Testis (tissue), 3 donors: Measurements from ENCODE around the gene ZBTB9. TPM values are rescaled to one million over a fixed set of nuclear protein-coding genes. Genes with fewer than 3 reads are reported as not detected.

Source experiments
- DNase-seq: peaks from one replicate; pipeline ENCODE4 v3.0.0-alpha.2; 2019
- H3K27ac ChIP-seq, 2 donors: fragments of 200-600 bp; sonication (generic); one replicate each; pipeline ENCODE4 v1.5.1; 2019
- H3K27me3 ChIP-seq: fragments of 200-600 bp; sonication (generic); one replicate; pipeline ENCODE4 v1.5.1; 2019
- H3K36me3 ChIP-seq: fragments of 200-600 bp; sonication (generic); one replicate; pipeline ENCODE4 v1.5.1; 2017; ENCODE audit warnings: low read depth; ENCODE audit errors: missing control alignments
- H3K4me1 ChIP-seq: fragments of 200-600 bp; sonication (generic); one replicate; pipeline ENCODE4 v1.5.1; 2019
- H3K4me3 ChIP-seq, 2 donors: fragments of 200-600 bp; sonication (generic); one replicate each; pipeline ENCODE4 v1.5.1; 2017 to 2019
- H3K9me3 ChIP-seq: fragments of 200-600 bp; sonication (generic); one replicate; pipeline ENCODE4 v1.5.1; 2017
- POLR2A ChIP-seq: fragments of 450-650 bp; IDR thresholded peaks from one replicate; pipeline ENCODE4 v1.6.1; 2017; ENCODE audit warnings: antibody characterized with exemption, mild to moderate bottlenecking, moderate library complexity
- WGBS, 2 donors: methylation state at CpG; one replicate each; pipeline ENCODE4 v1.1.5; 2018; 5-methylcytosine and 5-hydroxymethylcytosine counted together
- intact Hi-C: fragments of 100-400 bp; cut with DNase I; formaldehyde crosslinking; loops from one replicate; pipeline ENCODE4 v1.15.1; 2023; ENCODE audit warnings: low total_unique reads
- polyA plus RNA-seq: library from polyadenylated mRNA; stranded (reverse); fragments of 350-450 nt; fragmentation: Illumina TruSeq; extraction: RNeasy Lipid Tissue Mini Kit (QIAGEN cat#74804); gene quantifications from one replicate; pipeline ENCODE4 v1.2.3, GENCODE V29; 2014; ENCODE audit warnings: low read depth, low replicate concordance; ENCODE audit not compliant: insufficient read depth
- total RNA-seq, 2 donors: library from RNA; depleted of rRNA; stranded (reverse); fragments of >200 nt; gene quantifications; one replicate each; pipeline ENCODE4 v1.2.3, GENCODE V29; 2016
- TF ChIP-seq, protein P1 (sequence below), 3 experiments: fragments of 450-650 bp in 2 of 3; fragments of 200-600 bp in 1 of 3; sonication (generic) in 1 of 3; IDR thresholded peaks; one replicate each; pipeline ENCODE4 v1.5.1; 2016 to 2019; ENCODE audit warnings: antibody characterized with exemption in 3 of 3, mild to moderate bottlenecking in 2 of 3, moderate library complexity in 1 of 3

The ZBTB9 gene
- total and polyA plus RNA-seq, 3 donors from 2014 or later, result 15.2 to 16.9 (median 15.7) TPM

DNA sequence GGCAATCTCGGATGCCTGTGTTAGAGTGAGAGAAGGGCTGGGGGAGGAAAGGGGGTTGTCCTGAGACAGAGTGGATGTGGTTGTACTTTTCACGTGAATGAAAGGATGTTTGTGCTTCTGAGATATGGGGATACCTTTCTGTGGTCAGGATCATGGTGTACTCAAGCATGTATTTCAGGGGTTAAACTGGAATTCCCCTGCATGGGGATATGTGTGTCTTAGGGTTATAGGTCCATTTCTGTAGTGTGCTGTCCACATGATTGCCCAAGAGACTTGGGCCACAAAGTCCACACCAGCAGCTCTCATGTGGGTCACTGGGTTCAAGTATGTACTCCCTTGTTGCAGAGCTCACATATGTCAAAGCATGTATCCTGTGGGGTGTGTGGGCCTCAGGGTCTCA lies 24.0 kb upstream of the ZBTB9 start:
- TF ChIP-seq, protein P1, sequence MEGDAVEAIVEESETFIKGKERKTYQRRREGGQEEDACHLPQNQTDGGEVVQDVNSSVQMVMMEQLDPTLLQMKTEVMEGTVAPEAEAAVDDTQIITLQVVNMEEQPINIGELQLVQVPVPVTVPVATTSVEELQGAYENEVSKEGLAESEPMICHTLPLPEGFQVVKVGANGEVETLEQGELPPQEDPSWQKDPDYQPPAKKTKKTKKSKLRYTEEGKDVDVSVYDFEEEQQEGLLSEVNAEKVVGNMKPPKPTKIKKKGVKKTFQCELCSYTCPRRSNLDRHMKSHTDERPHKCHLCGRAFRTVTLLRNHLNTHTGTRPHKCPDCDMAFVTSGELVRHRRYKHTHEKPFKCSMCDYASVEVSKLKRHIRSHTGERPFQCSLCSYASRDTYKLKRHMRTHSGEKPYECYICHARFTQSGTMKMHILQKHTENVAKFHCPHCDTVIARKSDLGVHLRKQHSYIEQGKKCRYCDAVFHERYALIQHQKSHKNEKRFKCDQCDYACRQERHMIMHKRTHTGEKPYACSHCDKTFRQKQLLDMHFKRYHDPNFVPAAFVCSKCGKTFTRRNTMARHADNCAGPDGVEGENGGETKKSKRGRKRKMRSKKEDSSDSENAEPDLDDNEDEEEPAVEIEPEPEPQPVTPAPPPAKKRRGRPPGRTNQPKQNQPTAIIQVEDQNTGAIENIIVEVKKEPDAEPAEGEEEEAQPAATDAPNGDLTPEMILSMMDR (IDR thresholded peaks at IDR 0.05), result no peak
- no peak for TF ChIP-seq POLR2A
- 45 to 53% methylated on average over 2 of the region's 2 CpGs for WGBS, 2 donors
- H3K27ac ChIP-seq, result no peak overlapping the region
- no peak overlapping the region for H3K4me3 ChIP-seq
- intact Hi-C loops, result no loop called here
- H3K27me3 ChIP-seq, result no peaks in the 10 kb centered on the region
- no peak for DNase-seq
- no peaks in the 10 kb centered on the region for H3K9me3 ChIP-seq
- H3K36me3 ChIP-seq, result no peaks in the 10 kb centered on the region
- H3K4me1 ChIP-seq, result peaks cover 42% of the 10 kb centered on the region

DNA sequence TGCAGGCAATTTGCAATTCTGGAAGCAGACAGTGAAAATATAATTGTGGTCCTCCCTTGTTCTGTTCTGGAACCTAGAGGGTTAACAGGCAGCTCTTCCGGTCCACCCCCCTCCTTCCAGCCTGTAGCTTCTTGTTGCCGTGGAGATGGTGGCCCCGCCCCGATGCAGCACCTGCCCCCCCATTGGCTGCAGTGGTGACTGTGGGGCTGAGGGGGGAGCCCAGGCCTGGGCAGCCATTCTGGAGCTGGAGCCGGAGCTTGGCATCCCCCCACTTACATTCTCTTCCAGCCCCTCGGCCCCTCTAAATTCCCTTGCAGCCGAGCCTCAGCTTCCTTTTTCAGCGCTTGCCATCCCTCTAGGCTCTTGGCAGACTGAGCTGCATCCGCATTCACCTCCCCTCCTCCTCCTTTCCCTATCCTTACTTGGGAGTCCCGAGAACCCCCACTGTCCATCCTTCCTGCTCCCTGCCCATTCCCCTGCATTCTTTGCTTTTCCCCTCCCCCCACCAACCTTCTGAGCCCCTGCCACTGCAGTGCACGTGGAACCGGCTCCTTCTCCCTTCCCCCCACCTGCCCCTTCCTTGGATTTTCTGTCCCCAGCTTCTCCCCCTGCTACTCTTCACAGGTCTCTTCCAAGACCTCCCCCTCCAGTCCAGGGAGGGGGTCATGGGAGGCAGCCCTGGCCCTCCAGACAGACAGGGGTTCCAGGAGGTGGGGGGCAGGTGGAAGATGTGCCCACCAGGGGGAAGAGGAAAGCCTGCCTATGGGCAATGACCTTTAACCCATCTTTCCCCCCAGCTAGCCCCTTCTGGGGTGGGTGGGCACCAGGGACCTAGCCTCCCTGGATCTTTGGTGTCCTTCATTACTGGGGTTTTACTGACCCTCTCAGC lies 23.1 kb upstream of the ZBTB9 start:
- intact Hi-C loops, result no loop called here
- H3K27ac ChIP-seq, result no peak overlapping the region

DNA sequence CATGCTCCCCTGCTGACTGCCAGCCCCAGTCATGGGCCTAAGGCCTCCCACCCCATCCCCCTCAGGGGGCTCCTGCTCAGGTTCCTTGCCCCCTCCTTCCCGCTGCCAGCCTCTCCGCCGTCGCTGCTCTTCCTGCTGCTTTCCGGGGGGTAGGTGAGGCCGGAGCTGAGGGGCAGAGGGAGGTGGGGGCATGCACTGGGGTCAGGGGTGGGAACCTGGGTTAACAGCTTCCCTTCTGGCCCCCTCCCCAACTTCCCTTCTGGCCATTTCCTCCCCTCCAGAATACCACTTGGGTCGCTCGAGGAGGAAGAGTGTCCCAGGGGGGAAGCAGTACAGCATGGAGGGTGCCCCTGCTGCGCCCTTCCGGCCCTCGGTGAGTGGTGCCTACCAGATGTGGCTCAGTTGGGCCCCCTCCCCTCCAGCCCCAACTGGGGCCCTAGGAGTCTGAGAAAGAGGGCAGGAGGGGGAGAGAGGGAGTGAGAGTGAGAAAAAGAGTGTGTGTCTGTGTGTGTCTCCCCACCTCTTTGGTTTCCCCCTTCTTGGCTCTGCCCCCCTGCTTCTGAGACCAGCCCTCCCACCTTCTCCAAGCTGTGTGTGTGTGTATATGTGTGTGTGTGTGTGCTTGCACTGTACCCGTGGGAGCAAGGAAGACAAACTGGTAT lies 22.4 kb upstream of the ZBTB9 start:
- no peaks in the 10 kb centered on the region for H3K9me3 ChIP-seq
- intact Hi-C loops, result no loop called here
- no peak for TF ChIP-seq POLR2A
- TF ChIP-seq, protein P1 (IDR thresholded peaks at IDR 0.05), result no peak
- no peaks in the 10 kb centered on the region for H3K36me3 ChIP-seq
- no peak overlapping the region for H3K27ac ChIP-seq
- no peaks in the 10 kb centered on the region for H3K27me3 ChIP-seq
- WGBS, 2 donors, result 68% methylated on average over 12 of the region's 12 CpGs
- H3K4me1 ChIP-seq, result peaks cover 34% of the 10 kb centered on the region
- H3K4me3 ChIP-seq, result no peak overlapping the region
- no peak for DNase-seq

More for the DNA sequence above, 23.1 kb upstream of the ZBTB9 start:
- H3K9me3 ChIP-seq, result no peaks in the 10 kb centered on the region
- 16 to 18% methylated on average over 12 of the region's 12 CpGs for WGBS, 2 donors
- peak; percentile 72 for DNase-seq
- TF ChIP-seq, protein P1 (IDR thresholded peaks at IDR 0.05), result no peak
- TF ChIP-seq POLR2A, result no peak
- H3K36me3 ChIP-seq, result no peaks in the 10 kb centered on the region
- H3K4me3 ChIP-seq, result no peak overlapping the region
- no peaks in the 10 kb centered on the region for H3K27me3 ChIP-seq
- H3K4me1 ChIP-seq, result peaks cover 42% of the 10 kb centered on the region

DNA sequence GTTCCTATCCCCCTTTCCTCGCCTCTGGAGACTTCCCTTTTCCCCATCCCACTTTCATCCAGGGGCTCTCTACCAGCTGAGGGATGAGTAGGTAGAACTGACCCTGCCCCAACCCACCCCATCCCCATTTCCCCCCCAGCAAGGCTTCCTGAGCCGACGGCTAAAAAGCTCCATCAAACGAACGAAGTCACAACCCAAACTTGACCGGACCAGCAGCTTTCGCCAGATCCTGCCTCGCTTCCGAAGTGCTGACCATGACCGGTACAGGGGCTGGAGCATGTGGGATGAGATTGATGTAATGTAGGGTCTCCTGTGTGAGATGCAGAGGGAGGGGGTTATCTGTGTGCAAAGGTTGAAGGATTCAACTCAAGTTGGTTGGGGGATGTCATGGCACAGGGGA lies 21.8 kb upstream of the ZBTB9 start:
- TF ChIP-seq, protein P1 (IDR thresholded peaks at IDR 0.05), result no peak

More for the DNA sequence above, 21.8 kb upstream of the ZBTB9 start:
- DNase-seq, result no peak
- no peak overlapping the region for H3K4me3 ChIP-seq
- 82 to 86% methylated on average over 10 of the region's 10 CpGs for WGBS, 2 donors
- peaks cover 29% of the 10 kb centered on the region for H3K4me1 ChIP-seq
- no peaks in the 10 kb centered on the region for H3K9me3 ChIP-seq
- H3K36me3 ChIP-seq, result no peaks in the 10 kb centered on the region
- H3K27me3 ChIP-seq, result no peaks in the 10 kb centered on the region
- intact Hi-C loops, result no loop called here
- H3K27ac ChIP-seq, result no peak overlapping the region
